Adipocyte (in vitro differentiated cells): ENCODE measurements around the gene FXYD6.

ENCODE experiments used
- DNase-seq: peaks from one replicate; pipeline ENCODE4 v3.0.0-alpha.2; 2015; ENCODE audit warnings: low read depth
- H3K27me3 ChIP-seq: replicated peaks from 2 replicates; pipeline ENCODE4 v1.7.0; 2013; ENCODE audit warnings: mild to moderate bottlenecking, low read length, moderate library complexity; ENCODE audit not compliant: control insufficient read depth, insufficient read depth
- H3K36me3 ChIP-seq: 2 replicates; pipeline ENCODE4 v1.7.0; 2013; ENCODE audit warnings: low read length, mild to moderate bottlenecking, moderate library complexity; ENCODE audit not compliant: control insufficient read depth, insufficient read depth, severe bottlenecking
- H3K4me1 ChIP-seq: 2 replicates; pipeline ENCODE4 v1.7.0; 2013; ENCODE audit warnings: mild to moderate bottlenecking, low read length, moderate library complexity; ENCODE audit not compliant: control insufficient read depth, insufficient read depth
- H3K4me3 ChIP-seq: 2 replicates; pipeline ENCODE4 v1.7.0; 2013; ENCODE audit warnings: mild to moderate bottlenecking, low read length, moderate library complexity
- H3K9ac ChIP-seq: 2 replicates; pipeline ENCODE4 v1.7.0; 2013; ENCODE audit warnings: mild to moderate bottlenecking, low read length, moderate library complexity
- H3K9me3 ChIP-seq: 2 replicates; pipeline ENCODE4 v1.7.0; 2013; ENCODE audit warnings: mild to moderate bottlenecking, low read length, moderate library complexity; ENCODE audit not compliant: control insufficient read depth

The FXYD6 gene

GRCh38 chr11:117792241-117792640 is 84.2 kb downstream of the FXYD6 start:
- Histone ChIP-seq H3K27me3 (peaks cover 82% of the 10 kb centered on the region), H3K9ac (no peak overlapping the region), H3K36me3 (no peaks in the 10 kb centered on the region), H3K4me3 (no peak overlapping the region), H3K9me3 (no peaks in the 10 kb centered on the region), H3K4me1 (peaks cover 4% of the 10 kb centered on the region)
- no peak for DNase-seq

GRCh38 chr11:117790279-117790678 is 86.2 kb downstream of the FXYD6 start:
- Histone ChIP-seq H3K4me3 (no peak overlapping the region), H3K9me3 (no peaks in the 10 kb centered on the region), H3K36me3 (no peaks in the 10 kb centered on the region), H3K9ac (no peak overlapping the region), H3K27me3 (peaks cover 84% of the 10 kb centered on the region), H3K4me1 (no peaks in the 10 kb centered on the region)
- DNase-seq, result no peak

DNA sequence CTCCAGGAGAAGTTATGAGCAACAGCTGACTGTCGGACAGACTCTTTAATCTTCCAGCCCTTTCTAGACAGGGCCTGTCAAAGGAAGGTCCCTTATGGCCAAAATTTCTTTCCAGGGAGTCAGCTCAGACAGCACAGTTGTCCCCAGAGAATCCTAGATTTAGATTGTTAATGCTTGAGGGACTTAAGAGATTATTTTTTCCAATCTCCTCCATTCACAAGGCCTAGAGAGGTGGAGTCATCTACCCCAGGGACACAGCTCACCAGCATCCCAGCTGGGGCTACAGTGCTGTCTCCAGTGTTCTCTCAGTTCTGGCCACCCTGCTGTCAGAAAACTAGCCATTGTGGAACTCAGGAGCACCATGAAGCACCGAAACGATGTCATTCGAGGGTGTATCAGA is 87.2 kb downstream of the FXYD6 start:
- Histone ChIP-seq H3K9ac (no peak overlapping the region), H3K27me3 (peaks cover 85% of the 10 kb centered on the region), H3K4me1 (no peaks in the 10 kb centered on the region), H3K9me3 (no peaks in the 10 kb centered on the region), H3K36me3 (no peaks in the 10 kb centered on the region), H3K4me3 (no peak overlapping the region)
- DNase-seq, result no peak
